Heart left ventricle (tissue), 13 donors: Measurements from ENCODE around the gene NDST1.

Source experiments
- CTCF ChIP-seq, 12 donors: fragments of 200-600 bp; sonication (generic) in 4 of 12; IDR thresholded peaks; one replicate each; pipeline versions ENCODE4 v1.5.0 to v1.8.0; 2018 to 2022; ENCODE audit warnings: antibody characterized with exemption in 12 of 12, mild to moderate bottlenecking in 5 of 12
- POLR2A ChIP-seq, 2 donors: fragments of 450-650 bp; IDR thresholded peaks; one replicate each; pipeline ENCODE4 v1.6.1; 2017; ENCODE audit warnings: antibody characterized with exemption in 2 of 2, mild to moderate bottlenecking in 2 of 2, moderate library complexity in 2 of 2
- donor health status: ischemic (EF 13 %, LVEDD 7.1; RV severe dilation, severe dysfunction).
- donor health status: DM: no; HTN: yes; CAD: no.
- donor health status: DM: no; HTN: no; CAD: no.
- donor health status: ischemic (EF 25% LVEDD 6.9; RV normal size, moderate dysfunction).
- donor health status: ischemic (EF 25% LVEDD 5.7; RV mildly dilated, moderate dysfunction).
- donor health status: ischemic (EF 35%, LVEDD 5.7; RV mildly dilated, moderate dysfunction).
- donor health status: nonischemic (EF 11% LVEDD 7.7; RV severe dilation, severe dysfunction).
- donor health status: DM: yes; HTN: yes; CAD: no.
- donor health status: PGD.
- donor health status: ischemic (EF 29% LVEDD 5.4; RV normal size, mild dysfunction).
- donor health status: nonischemic (EF 23%, LVEDD 6.1; RV moderate dilation, normal function).

- TF ChIP-seq CTCF (IDR thresholded peaks at IDR 0.05) (no peak), POLR2A (IDR thresholded peaks at IDR 0.05) (no peak)
Measured at GRCh38 chr5:150593593-150593992, 85.7 kb downstream of the NDST1 start.
